Mammary epithelial cell (primary cell): ENCODE results near the gene SPG11.

Source experiments
- EZH2 ChIP-seq: IDR thresholded peaks from 2 replicates; pipeline ENCODE4 v1.6.1; 2012; ENCODE audit warnings: low read length, inconsistent platforms, borderline replicate concordance
- TF ChIP-seq, protein P1 (sequence below), 2 donors: IDR thresholded peaks in 1 of 2; conservative IDR thresholded peaks in 1 of 2; 2 replicates each; pipeline ENCODE4 v1.5.1; 2011 to 2012; ENCODE audit warnings: inconsistent platforms in 2 of 2, low read length in 2 of 2, mild to moderate bottlenecking in 2 of 2, control low read depth in 1 of 2, low read depth in 1 of 2; ENCODE audit not compliant: insufficient read depth in 1 of 2; ENCODE audit errors: extremely low read depth in 1 of 2

DNA sequence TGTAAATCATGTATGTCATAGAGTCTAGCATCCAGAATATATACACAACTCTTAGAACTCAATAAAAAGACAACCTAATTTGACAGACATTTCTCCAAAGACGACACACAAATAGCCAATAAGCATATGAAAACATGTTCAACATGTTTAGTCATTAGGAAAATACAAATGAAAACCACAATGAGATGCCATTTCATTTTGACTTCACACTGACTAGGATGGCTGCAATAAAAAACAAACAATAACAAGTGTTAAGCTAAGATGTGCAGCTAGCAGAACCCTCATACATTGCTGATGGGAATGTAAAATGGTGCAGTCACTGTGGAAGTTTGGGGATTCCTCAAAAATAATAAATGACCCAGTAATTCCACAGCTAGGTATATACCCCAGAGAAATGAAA, 16.4 kb downstream of the SPG11 start:
- TF ChIP-seq, protein P1, sequence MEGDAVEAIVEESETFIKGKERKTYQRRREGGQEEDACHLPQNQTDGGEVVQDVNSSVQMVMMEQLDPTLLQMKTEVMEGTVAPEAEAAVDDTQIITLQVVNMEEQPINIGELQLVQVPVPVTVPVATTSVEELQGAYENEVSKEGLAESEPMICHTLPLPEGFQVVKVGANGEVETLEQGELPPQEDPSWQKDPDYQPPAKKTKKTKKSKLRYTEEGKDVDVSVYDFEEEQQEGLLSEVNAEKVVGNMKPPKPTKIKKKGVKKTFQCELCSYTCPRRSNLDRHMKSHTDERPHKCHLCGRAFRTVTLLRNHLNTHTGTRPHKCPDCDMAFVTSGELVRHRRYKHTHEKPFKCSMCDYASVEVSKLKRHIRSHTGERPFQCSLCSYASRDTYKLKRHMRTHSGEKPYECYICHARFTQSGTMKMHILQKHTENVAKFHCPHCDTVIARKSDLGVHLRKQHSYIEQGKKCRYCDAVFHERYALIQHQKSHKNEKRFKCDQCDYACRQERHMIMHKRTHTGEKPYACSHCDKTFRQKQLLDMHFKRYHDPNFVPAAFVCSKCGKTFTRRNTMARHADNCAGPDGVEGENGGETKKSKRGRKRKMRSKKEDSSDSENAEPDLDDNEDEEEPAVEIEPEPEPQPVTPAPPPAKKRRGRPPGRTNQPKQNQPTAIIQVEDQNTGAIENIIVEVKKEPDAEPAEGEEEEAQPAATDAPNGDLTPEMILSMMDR (conservative IDR thresholded peaks at IDR 0.05 in 1 of 2, IDR thresholded peaks at IDR 0.05 in 1 of 2; ENCODE audit: extremely low read depth in 1 of 2, insufficient read depth in 1 of 2, low read depth in 1 of 2, low read length in 2 of 2): no peak
- TF ChIP-seq EZH2: no peak
